ENCODE results near the gene FGGY.

Gene FGGY

DNA sequence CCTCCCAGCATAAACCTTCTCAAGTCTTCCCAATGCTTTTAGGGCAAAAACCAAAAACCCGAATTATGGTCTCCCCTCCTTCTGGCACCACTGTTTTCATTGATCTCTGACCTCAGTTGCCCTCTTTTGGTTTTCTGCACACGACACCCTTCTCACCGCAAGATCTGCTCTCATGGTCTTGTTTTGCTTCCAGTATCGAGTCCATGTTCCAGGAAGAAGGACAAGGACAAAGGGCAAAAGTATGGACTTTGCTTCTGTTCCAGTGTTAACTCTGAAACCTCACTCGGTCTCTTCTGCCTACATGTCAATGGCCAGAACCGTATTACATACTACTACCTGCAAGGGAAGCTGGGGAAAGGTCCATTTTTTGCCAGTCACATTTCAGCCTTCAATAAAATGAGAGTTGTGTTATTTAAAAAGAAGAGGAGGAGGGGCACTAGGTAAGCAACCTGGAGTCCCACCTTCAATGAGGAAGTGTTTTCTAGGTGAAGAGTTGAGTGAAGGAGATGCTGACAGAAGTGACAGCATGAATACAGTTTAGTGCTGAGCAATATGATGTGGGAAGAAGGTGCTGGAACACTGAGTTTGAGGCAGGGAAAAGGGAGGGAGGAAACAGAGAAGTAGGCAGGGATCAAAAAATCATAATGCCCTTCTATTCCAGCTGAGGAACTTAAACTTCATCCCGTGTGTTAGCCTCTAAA lies 183.4 kb downstream of the FGGY start:
- DNase-seq (ENCODE audit: low read depth): no peak
- no peak overlapping the region for H3K4me3 ChIP-seq (ENCODE audit: low read depth, low read length)
- no peak for TF ChIP-seq POLR2A (IDR thresholded peaks at IDR 0.05; ENCODE audit: extremely low read depth, insufficient read length)
- TF ChIP-seq MYC (IDR thresholded peaks at IDR 0.05; ENCODE audit: low read depth, low read length): no peak
- TF ChIP-seq, protein P1, sequence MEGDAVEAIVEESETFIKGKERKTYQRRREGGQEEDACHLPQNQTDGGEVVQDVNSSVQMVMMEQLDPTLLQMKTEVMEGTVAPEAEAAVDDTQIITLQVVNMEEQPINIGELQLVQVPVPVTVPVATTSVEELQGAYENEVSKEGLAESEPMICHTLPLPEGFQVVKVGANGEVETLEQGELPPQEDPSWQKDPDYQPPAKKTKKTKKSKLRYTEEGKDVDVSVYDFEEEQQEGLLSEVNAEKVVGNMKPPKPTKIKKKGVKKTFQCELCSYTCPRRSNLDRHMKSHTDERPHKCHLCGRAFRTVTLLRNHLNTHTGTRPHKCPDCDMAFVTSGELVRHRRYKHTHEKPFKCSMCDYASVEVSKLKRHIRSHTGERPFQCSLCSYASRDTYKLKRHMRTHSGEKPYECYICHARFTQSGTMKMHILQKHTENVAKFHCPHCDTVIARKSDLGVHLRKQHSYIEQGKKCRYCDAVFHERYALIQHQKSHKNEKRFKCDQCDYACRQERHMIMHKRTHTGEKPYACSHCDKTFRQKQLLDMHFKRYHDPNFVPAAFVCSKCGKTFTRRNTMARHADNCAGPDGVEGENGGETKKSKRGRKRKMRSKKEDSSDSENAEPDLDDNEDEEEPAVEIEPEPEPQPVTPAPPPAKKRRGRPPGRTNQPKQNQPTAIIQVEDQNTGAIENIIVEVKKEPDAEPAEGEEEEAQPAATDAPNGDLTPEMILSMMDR (IDR thresholded peaks at IDR 0.05; ENCODE audit: low read depth, low read length): no peak
- TF ChIP-seq, protein P2, sequence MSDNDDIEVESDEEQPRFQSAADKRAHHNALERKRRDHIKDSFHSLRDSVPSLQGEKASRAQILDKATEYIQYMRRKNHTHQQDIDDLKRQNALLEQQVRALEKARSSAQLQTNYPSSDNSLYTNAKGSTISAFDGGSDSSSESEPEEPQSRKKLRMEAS (IDR thresholded peaks at IDR 0.05; ENCODE audit: low read depth, low read length): no peak

- TF ChIP-seq MYC (IDR thresholded peaks at IDR 0.05; ENCODE audit: low read depth, low read length): no peak
- TF ChIP-seq, protein P2 (IDR thresholded peaks at IDR 0.05; ENCODE audit: low read depth, low read length): no peak
- TF ChIP-seq, protein P1 (IDR thresholded peaks at IDR 0.05; ENCODE audit: low read depth, low read length): no peak
- no peak for TF ChIP-seq POLR2A (IDR thresholded peaks at IDR 0.05; ENCODE audit: extremely low read depth, insufficient read length)
- no peak overlapping the region for H3K4me3 ChIP-seq (ENCODE audit: low read depth, low read length)
- DNase-seq (ENCODE audit: low read depth): no peak
Measured at GRCh38 chr1:59481881-59482505, 185.1 kb downstream of the FGGY start.

GRCh38 chr1:59482986-59483385 lies 186.1 kb downstream of the FGGY start:
- TF ChIP-seq, protein P2 (IDR thresholded peaks at IDR 0.05; ENCODE audit: low read depth, low read length): no peak
- no peak for TF ChIP-seq POLR2A (IDR thresholded peaks at IDR 0.05; ENCODE audit: extremely low read depth, insufficient read length)
- TF ChIP-seq MYC (IDR thresholded peaks at IDR 0.05; ENCODE audit: low read depth, low read length): no peak
- TF ChIP-seq, protein P1 (IDR thresholded peaks at IDR 0.05; ENCODE audit: low read depth, low read length): no peak
- DNase-seq (ENCODE audit: low read depth): no peak
- no peak overlapping the region for H3K4me3 ChIP-seq (ENCODE audit: low read depth, low read length)

DNA sequence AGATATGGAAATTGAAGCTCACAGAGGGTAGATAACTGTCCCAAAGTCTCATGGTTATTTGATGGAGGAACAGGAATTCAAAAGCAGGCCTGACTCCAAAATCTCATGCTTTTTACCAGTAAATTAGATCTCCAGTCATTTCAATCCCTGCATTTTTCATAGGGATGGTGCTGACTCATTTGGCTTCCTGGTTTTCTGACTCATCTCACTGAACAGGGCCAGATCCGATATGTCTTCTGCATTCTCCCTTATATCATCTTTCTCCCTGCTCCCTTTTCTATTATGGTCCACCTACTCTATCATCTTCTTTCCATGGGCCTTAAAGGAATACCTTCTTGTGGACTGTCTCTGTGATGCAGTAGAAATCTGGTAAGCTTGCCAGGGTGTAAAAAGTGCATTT lies 187.2 kb downstream of the FGGY start:
- TF ChIP-seq, protein P1 (IDR thresholded peaks at IDR 0.05; ENCODE audit: low read depth, low read length): no peak
- TF ChIP-seq MYC (IDR thresholded peaks at IDR 0.05; ENCODE audit: low read depth, low read length) (no peak), POLR2A (IDR thresholded peaks at IDR 0.05; ENCODE audit: extremely low read depth, insufficient read length) (no peak)
- TF ChIP-seq, protein P2 (IDR thresholded peaks at IDR 0.05; ENCODE audit: low read depth, low read length): no peak
- no peak overlapping the region for H3K4me3 ChIP-seq (ENCODE audit: low read depth, low read length)
- DNase-seq (ENCODE audit: low read depth): no peak

DNA sequence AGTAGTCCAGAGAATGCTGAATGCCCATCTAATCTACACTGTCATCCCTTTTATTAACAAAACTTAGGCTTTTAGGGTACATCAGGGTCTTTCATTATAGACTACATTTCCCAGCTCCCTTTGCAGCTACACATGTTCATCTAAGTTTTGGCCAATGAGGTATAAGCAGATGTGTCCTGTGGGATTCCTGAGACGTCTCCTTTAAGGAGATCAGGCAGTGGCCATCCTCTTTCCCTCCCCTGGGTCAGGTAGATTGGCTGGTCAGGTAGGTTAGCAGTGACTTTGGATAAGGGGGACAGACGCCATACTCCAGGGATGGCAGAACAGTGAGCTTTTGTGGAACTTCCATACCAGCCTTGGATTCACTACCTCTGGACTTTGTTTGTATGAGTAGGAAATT lies 188.3 kb downstream of the FGGY start:
- DNase-seq (ENCODE audit: low read depth): no peak
- TF ChIP-seq, protein P1 (IDR thresholded peaks at IDR 0.05; ENCODE audit: low read depth, low read length): no peak
- no peak for TF ChIP-seq MYC (IDR thresholded peaks at IDR 0.05; ENCODE audit: low read depth, low read length)
- no peak overlapping the region for H3K4me3 ChIP-seq (ENCODE audit: low read depth, low read length)
